Right lobe of liver (tissue), 6 donors: ENCODE results near the gene DIP2C. TPM values are rescaled to one million over a fixed set of nuclear protein-coding genes. Genes with fewer than 3 reads are reported as not detected.

ENCODE experiments used
- ATAC-seq, 4 donors: fragments of 200-7000 bp; cut with Tn5 transposase; one replicate each; pipeline ENCODE4 v1.9.1; 2020; ENCODE audit warnings: mild to moderate bottlenecking in 4 of 4, moderate library complexity in 4 of 4
- DNase-seq, 3 donors: peaks; one replicate each; pipeline ENCODE4 v3.0.0-alpha.2; 2020
- H3K27ac ChIP-seq, 3 donors: fragments of 200-600 bp; one replicate each; pipeline ENCODE4 v1.8.0; 2022
- H3K27me3 ChIP-seq, 2 donors: fragments of 200-600 bp; one replicate each; pipeline ENCODE4 v1.8.0; 2022
- H3K36me3 ChIP-seq, 4 donors: fragments of 200-600 bp; sonication (generic) in 1 of 4; one replicate each; pipeline versions ENCODE4 v1.5.1 to v1.8.0; 2017 to 2022; ENCODE audit warnings: control low read depth in 1 of 4
- H3K4me1 ChIP-seq, 4 donors: fragments of 200-600 bp; sonication (generic) in 1 of 4; one replicate each; pipeline versions ENCODE4 v1.5.1 to v1.8.0; 2017 to 2022; ENCODE audit warnings: control low read depth in 1 of 4
- H3K4me3 ChIP-seq, 3 donors: fragments of 200-600 bp; one replicate each; pipeline ENCODE4 v1.8.0; 2022
- H3K9me3 ChIP-seq, 4 donors: fragments of 200-600 bp; sonication (generic) in 1 of 4; one replicate each; pipeline versions ENCODE4 v1.5.1 to v1.8.0; 2017 to 2022; ENCODE audit warnings: control low read depth in 1 of 4
- POLR2A ChIP-seq: fragments of 450-650 bp; IDR thresholded peaks from one replicate; pipeline ENCODE4 v1.6.1; 2017; ENCODE audit warnings: antibody characterized with exemption, mild to moderate bottlenecking
- WGBS: methylation state at CpG from one replicate; pipeline ENCODE4 v1.1.6; 2018; ENCODE audit warnings: low coverage, low lambda C conversion rate; ENCODE audit not compliant: insufficient coverage; ENCODE audit errors: missing lambda C conversion rate; 5-methylcytosine and 5-hydroxymethylcytosine counted together
- intact Hi-C, 2 donors: fragments of 100-400 bp; cut with DNase I; formaldehyde crosslinking; loops; one replicate each; pipeline versions ENCODE4 v1.11.2 to v1.14.1; 2022
- total RNA-seq, 6 experiments: library from RNA; depleted of rRNA in 2 of 6; stranded (reverse); fragments of >200 nt in 2 of 6; fragmentation: NEBNext Ultra II Directional in 3 of 6; extraction: Animal tissue kit (Norgen Biotek cat#: 25700) in 3 of 6; gene quantifications; one replicate each; pipeline versions ENCODE4 v1.1.0 to v1.2.4, GENCODE V29; 2016 to 2023
- TF ChIP-seq, protein P1 (sequence below), 4 donors: fragments of 200-600 bp in 3 of 4; fragments of 450-650 bp in 1 of 4; IDR thresholded peaks; one replicate each; pipeline versions ENCODE4 v1.5.1 to v1.8.0; 2016 to 2022; ENCODE audit warnings: antibody characterized with exemption in 4 of 4, mild to moderate bottlenecking in 2 of 4
- donor health status: DM: no; HTN: yes; CAD: no.
- donor health status: DM: no; HTN: no; CAD: no.
- donor health status: DM: no; HTN: no; CAD: no.
- donor health status: DM: no; HTN: yes; CAD: no.
- donor health status: DM: no; HTN: yes; CAD: no.

The DIP2C gene
- total RNA-seq, 6 experiments from 2014 or later = 8.0 to 13.5 (median 11.7) TPM

DNA sequence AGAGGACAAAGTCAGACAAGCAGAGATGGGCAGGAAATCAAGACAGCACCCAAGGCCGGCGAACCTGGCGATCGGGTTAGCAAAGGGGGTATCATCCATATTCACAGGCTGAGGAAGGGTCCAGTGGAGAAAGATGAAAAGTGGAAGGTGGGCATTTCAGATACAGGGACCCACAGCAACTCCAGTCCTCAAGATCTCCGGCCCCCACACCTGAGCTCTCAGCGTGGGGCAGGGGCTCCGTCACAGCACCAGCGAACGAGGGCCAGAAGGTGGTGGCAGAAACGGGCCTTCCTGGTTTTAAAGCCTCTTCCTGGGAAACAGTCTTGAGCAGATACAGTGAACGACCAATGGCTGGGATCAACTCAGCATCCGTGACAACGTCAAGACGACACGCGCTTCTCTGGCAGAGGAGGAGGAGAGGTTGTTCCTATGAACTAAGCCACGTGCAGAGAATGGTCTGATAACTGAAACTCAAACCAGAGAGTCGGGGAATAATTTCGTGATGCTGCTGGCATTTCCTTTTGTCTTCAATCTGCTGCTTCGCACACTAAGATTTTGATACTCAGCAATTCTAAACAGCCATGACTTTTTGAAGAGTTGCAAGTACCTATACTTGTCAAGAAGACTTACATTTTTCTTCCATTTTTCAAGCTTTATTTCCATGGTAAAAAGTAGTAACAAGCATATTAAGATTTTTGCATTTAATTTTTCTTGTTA lies 334.4 kb downstream of the DIP2C start:
- 51% methylated on average over 4 of the region's 20 CpGs for WGBS
- H3K27ac ChIP-seq = no peak overlapping the region
- H3K4me1 ChIP-seq = no peaks in the 10 kb centered on the region
- DNase-seq = no peak
- H3K27me3 ChIP-seq = no peaks in the 10 kb centered on the region
- H3K9me3 ChIP-seq = no peaks in the 10 kb centered on the region
- intact Hi-C loops = no loop called here
- TF ChIP-seq, protein P1, sequence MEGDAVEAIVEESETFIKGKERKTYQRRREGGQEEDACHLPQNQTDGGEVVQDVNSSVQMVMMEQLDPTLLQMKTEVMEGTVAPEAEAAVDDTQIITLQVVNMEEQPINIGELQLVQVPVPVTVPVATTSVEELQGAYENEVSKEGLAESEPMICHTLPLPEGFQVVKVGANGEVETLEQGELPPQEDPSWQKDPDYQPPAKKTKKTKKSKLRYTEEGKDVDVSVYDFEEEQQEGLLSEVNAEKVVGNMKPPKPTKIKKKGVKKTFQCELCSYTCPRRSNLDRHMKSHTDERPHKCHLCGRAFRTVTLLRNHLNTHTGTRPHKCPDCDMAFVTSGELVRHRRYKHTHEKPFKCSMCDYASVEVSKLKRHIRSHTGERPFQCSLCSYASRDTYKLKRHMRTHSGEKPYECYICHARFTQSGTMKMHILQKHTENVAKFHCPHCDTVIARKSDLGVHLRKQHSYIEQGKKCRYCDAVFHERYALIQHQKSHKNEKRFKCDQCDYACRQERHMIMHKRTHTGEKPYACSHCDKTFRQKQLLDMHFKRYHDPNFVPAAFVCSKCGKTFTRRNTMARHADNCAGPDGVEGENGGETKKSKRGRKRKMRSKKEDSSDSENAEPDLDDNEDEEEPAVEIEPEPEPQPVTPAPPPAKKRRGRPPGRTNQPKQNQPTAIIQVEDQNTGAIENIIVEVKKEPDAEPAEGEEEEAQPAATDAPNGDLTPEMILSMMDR (IDR thresholded peaks at IDR 0.05) = no peak
- no peak for TF ChIP-seq POLR2A
- no peak overlapping the region for H3K4me3 ChIP-seq
- no peak for ATAC-seq
- peaks cover 0 to 16% (median 3%) of the 10 kb centered on the region in 4 donors for H3K36me3 ChIP-seq

DNA sequence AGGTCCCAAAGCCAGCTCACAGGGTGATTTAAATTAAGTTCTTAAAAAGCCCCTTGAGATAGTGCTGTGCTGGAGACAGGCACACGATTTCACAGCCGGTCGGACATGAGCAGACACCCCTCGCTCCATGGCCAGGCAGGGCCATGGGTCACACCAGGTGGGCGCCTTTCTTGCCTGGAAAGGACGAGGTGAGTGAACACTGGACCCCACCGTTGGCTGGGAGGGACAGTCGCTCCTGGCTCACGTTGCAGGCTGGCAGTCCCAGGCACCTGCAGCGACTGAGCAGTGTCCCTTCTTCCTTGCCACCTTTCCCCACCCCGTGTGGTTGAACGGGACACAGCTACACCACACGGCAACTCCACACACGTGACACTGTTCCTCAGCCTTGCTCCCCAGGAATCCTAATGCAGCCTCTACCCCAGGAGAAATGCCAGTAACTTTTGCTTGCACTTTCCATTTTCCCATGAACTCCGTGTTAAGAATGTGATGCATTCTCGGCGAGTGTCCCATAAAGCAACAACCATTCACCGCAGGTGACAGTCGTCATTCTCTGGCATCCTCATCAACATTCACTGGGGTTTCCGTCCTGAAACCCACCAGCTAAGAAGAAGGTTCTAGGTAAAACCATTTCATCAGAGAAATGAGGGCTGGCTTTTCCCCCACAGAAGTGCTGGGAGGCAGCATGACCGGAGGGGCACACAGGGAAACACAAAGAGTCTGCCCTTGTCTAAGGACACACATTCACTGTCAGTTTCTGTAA lies 336.8 kb downstream of the DIP2C start:
- TF ChIP-seq, protein P1 (IDR thresholded peaks at IDR 0.05) = no peak
- TF ChIP-seq POLR2A = no peak
- WGBS = 88% methylated on average over 4 of the region's 21 CpGs
- H3K9me3 ChIP-seq = no peaks in the 10 kb centered on the region
- H3K4me1 ChIP-seq = no peaks in the 10 kb centered on the region
- H3K27me3 ChIP-seq = no peaks in the 10 kb centered on the region
- ATAC-seq (no peak), DNase-seq (peak in 1 of 3 donors; percentile 29)
- H3K4me3 ChIP-seq = no peak overlapping the region
- H3K27ac ChIP-seq = no peak overlapping the region
- peaks cover 0 to 12% (median 3%) of the 10 kb centered on the region in 4 donors for H3K36me3 ChIP-seq
- intact Hi-C loops = no loop called here

GRCh38 chr10:351770-352334 lies 337.6 kb downstream of the DIP2C start:
- Histone ChIP-seq H3K27ac (no peak overlapping the region), H3K27me3 (no peaks in the 10 kb centered on the region), H3K4me3 (no peak overlapping the region), H3K4me1 (no peaks in the 10 kb centered on the region), H3K9me3 (no peaks in the 10 kb centered on the region), H3K36me3 (peaks cover 0 to 12% (median 3%) of the 10 kb centered on the region in 4 donors)
- DNase-seq (peak in 1 of 3 donors; percentile 42), ATAC-seq (no peak)
- WGBS = 69% methylated on average over 3 of the region's 13 CpGs
- intact Hi-C loops = no loop called here
- TF ChIP-seq, protein P1 (IDR thresholded peaks at IDR 0.05) = no peak
- TF ChIP-seq POLR2A = no peak

GRCh38 chr10:350981-351501 lies 338.4 kb downstream of the DIP2C start:
- 84% methylated on average over 15 of the region's 35 CpGs for WGBS
- Histone ChIP-seq H3K36me3 (peaks cover 0 to 9% (median 3%) of the 10 kb centered on the region in 4 donors), H3K9me3 (no peaks in the 10 kb centered on the region), H3K27me3 (no peaks in the 10 kb centered on the region), H3K4me3 (no peak overlapping the region), H3K4me1 (no peaks in the 10 kb centered on the region), H3K27ac (no peak overlapping the region)
- no peak for ATAC-seq
- TF ChIP-seq, protein P1 (IDR thresholded peaks at IDR 0.05) = no peak
- TF ChIP-seq POLR2A = no peak
- peak in 1 of 3 donors; percentile 34 for DNase-seq
- intact Hi-C loops = no loop called here
